ENCODE measurements around the gene BAG1.
A peak's percentile ranks its signal among the peaks of the same experiment; 100 is the strongest.

BAG1 gene

GRCh38 chr9:33264473-33265177 lies at the start of gene BAG1, which contains the start of gene CHMP5:
Gene BAG1, minus strand, starts transcription at chr9:33264708.
Gene CHMP5, plus strand, starts transcription at chr9:33265049. Its CDS starts 30 bp downstream, at chr9:33265079.
- peak; percentile 100 for DNase-seq

DNA sequence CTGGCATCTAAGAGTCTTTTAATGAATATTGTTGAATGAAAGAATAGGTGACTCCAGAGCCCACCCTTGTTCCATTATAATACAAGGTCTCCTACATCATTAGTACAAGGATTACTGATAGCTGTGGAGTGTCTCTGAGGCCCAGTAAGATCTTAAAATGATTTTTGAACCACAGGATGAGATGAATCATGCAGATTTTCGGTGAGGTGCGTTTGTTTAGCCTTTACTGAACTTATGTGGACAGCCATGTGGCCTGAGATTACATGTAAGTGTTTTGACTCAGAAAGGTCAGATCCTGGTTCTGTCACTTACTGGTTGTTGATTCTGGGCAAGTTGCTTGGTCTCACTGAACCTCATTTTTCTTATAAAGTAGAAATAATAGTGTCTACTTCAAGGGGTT lies 47.4 kb upstream of the BAG1 start:
- DNase-seq: no peak

GRCh38 chr9:33310748-33311147 lies 46.2 kb upstream of the BAG1 start:
- no peak for DNase-seq

GRCh38 chr9:33309903-33310302 lies 45.4 kb upstream of the BAG1 start:
- DNase-seq: no peak

DNA sequence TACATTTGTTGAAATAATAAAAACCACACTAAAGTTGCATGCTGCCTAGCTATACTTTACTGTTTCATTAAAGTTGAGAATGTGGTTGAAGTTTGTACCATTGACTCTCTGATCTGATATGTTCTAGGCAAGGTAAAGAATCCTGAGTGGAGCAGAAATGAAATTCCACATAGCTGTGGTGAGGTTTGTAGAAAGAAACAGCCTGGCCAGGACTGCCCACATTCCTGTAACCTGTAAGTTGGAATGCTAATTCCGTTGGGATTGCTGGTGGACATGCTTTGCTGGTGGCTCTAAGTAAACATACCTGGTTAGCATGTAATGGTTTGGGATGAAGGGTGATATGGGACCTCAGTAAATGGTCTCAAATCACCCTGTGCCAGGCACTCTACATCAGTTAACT lies 42.6 kb upstream of the BAG1 start:
- DNase-seq: no peak

- no peak for DNase-seq
Observed at GRCh38 chr9:33306037-33306436, 41.5 kb upstream of the BAG1 start.

DNA sequence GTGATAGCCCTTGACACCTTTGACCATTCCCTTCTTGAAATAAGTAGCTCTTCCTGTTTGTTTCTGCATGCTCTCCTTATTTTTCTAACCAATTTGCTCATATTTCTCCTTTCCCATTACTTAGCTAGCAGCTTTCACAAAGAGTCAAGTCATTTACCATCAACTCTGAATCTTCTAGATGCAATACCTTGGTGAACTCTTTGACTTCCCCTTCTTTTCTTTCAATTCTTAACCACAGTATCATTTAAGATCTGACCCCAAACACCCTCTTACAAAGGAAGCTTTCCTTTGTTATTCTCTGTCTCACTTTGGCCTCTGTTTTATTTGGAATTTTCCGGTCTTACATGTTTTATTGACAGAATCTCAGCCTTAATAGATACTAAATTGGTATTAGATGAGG lies 39.9 kb upstream of the BAG1 start:
- no peak for DNase-seq

- no peak for DNase-seq
Observed at GRCh38 chr9:33300546-33300945, 36.0 kb upstream of the BAG1 start.

DNA sequence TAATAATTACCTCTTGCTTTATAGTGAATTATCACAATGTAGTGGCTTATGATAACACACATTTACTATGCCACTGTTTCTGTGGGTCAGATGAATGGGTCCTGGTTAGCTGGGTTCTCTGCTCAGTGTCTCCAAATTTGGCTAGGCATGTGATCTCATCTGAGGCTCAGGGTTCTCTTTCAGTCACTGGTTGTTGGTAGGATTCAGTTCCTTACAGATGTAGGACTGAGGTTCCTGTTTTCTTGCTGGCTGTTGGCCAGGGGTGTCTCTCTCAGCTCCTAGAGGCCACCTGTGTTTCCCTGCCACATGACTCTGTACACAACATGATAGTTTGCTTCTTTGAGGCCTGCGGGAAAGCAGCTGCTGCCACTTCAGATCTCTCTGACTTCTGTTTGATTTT lies 32.9 kb upstream of the BAG1 start:
- DNase-seq: no peak

- no peak for DNase-seq
Observed at GRCh38 chr9:33295571-33295970, 31.1 kb upstream of the BAG1 start.

GRCh38 chr9:33294670-33295432 lies 30.3 kb upstream of the BAG1 start:
- no peak for DNase-seq

- no peak for DNase-seq
Observed at GRCh38 chr9:33293782-33294181, 29.3 kb upstream of the BAG1 start.

- DNase-seq: no peak
Observed at GRCh38 chr9:33291901-33292300, 27.4 kb upstream of the BAG1 start.

GRCh38 chr9:33291031-33291397 lies 26.5 kb upstream of the BAG1 start:
- no peak for DNase-seq

GRCh38 chr9:33290247-33291030 lies 25.9 kb upstream of the BAG1 start, which contains the start of gene NFX1:
Gene NFX1, plus strand, starts transcription at chr9:33290516. Its CDS starts 57 bp downstream, at chr9:33290573.
- DNase-seq: peak; percentile 98

DNA sequence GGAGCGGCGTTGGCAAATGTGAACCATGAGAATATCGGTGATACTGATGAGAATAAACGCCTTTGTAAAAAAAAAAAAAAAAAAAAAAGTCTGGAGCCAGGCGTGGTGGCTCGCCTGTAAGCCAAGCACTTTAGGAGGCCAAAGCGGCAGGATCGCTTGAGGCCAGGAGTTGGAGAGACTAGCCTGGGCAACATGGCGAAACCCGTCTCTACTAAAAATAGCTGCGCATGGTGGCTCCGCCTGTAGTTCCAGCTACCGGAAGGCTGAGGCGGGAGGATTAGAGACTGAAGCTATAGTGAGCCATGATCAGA lies 25.4 kb upstream of the BAG1 start:
- no peak for DNase-seq

GRCh38 chr9:33289496-33289895 lies 25.0 kb upstream of the BAG1 start:
- DNase-seq: peak; percentile 48

- DNase-seq: peak; percentile 10
Observed at GRCh38 chr9:33288828-33289483, 24.4 kb upstream of the BAG1 start.

GRCh38 chr9:33288235-33288634 lies 23.7 kb upstream of the BAG1 start:
- DNase-seq: no peak

GRCh38 chr9:33287087-33287490 lies 22.6 kb upstream of the BAG1 start:
- DNase-seq: peak; percentile 45

DNA sequence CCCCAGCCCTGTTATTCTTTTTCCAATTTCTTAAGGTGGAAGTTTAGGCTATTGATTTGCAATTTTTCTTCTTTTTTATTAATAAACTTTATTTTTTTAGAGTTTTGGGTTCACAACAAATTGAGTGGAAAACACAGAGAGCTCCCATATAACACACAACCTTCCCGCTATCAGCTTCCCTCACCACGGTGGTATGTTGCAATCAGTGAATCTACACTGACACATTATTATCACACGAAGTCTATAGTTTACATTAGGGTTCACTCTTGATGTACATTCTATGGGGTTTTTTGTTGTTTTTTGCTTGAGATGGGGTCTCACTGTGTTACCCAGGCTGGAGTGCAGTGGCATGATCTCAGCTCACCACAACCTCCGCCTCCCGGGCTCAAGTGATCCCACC lies 21.0 kb upstream of the BAG1 start:
- no peak for DNase-seq

- no peak for DNase-seq
Observed at GRCh38 chr9:33277484-33277883, 13.0 kb upstream of the BAG1 start.

DNA sequence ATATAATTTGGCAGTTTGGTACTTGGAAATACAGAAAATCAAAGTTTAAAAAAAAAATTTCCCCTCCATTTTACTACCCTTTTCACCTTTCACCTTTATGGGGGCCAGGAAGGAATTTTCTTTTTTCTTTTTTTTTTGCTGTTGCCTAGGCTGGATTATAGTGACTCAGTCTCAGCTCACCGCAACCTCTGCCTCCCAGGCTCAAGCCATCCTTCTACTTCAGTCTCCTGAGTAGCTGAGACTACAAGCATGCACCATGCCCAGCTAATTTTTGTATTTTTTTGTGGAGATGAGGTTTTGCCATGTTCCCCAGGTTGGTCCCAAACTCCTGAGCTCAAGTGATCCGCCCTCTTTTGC lies 9.4 kb upstream of the BAG1 start:
- no peak for DNase-seq

All from activated naive CD4-positive, alpha-beta T cell treated with anti-CD3 and anti-CD28 coated beads, Interleukin-2, amount 50 U/mL, for 16 hours (primary cell).